ENCODE measurements around the gene AP1G2.
A peak's percentile ranks its signal among the peaks of the same experiment; 100 is the strongest.

AP1G2 gene

DNA sequence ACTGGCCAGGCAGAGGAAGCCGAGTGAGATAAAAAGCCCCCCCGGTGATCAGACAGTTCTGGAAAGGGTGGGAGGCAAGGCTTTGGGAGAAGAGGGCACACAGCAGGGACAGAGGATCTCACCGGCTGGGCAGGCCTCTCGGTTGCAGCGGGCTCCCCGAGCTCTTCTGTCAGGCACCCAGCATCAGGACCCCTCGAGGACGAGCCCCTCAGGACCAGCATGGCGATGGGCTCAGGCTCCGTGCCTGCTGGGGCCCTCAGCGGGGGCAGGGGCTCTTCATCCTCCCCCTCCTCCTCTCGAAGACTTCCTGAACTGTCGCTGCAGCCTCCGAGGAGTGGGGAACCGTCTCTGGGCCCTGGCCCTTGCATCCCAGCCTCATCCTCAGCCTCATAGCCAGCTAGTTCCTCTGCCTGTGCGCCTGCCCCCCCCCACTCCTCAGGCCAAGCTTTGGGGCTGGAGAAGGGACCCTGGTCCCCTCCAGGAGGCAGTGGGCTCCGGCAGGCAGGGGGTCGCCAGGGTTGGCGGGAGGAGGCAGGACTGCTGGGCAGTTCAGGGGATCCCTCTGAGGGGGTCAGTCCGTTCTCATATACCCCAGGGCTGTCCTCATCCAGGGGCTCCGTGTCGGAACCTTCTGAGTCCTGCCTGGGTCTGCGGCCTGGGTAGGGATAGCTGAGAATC lies 3.4 kb upstream of the AP1G2 start:
- no peak for DNase-seq

DNA sequence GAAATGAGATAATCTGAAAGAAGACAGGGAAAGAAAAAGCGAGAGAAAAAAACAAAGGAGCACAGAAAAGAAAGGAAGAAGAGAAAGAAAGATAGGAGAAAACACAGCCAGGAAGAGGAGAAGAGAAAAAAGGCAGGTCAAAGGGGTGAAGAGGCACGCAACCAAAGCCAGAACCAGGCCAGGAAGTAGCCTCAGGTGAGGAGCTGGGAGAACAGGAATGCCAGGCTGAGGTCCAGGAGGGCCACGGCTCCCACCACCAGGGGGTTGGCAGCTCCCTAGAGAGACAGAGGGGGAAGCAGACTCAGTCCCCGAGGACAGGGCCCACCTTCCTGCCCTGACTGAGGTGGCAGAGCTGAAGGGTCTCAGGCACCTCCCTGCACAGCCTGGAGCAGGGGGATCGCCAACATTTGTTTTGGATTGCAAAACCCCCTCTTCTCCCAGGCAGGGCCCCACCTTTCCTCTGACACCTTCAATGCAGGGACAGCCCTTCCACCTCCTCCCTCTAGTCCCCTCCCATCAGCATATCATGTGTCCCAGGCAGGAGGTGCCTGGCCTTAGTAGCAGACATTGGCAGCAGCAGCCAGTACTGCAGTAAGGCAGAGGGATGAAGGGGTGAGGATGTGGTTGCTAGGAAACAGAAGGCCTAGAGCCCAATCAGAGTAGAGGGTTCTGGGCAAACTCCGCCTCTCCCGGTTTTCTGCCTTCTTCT lies 2.0 kb upstream of the AP1G2 start:
- peak; percentile 69 for DNase-seq

DNA sequence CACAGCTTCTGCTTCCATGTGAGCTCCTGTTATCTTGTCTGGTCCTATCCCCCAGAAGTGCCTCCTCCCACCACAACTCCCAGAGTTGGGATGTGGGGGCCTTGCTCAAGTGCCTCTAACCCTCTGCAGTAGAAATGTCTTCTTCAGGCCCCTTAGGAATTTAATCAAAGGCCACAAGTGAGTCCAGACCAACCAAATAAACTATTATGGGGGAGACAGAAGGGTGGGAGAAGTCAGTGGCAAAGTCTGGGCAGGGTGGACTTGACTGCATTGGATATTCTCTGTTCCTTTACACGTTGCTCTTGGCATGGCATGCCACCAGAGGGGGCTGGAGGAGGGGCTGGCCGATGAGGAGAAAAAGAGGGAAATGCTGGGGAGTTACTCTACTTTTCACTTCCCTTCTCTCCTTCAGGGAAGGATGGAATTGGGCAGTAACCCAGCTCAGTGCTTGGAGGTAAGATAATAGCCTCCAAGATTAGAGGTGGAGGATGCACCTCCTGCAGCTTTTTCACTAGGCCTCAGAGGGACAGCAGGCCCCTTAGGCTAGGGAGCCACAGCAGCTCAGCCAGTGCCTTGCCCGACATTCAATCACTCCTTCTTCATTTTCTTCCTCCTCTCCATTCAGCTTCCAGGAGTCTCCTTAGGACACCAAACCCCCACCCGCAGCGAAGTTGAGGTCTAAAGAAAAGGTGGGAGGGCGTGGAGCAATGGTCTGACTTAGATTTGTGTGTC lies 1.2 kb upstream of the AP1G2 start:
- peak; percentile 60 for DNase-seq

DNA sequence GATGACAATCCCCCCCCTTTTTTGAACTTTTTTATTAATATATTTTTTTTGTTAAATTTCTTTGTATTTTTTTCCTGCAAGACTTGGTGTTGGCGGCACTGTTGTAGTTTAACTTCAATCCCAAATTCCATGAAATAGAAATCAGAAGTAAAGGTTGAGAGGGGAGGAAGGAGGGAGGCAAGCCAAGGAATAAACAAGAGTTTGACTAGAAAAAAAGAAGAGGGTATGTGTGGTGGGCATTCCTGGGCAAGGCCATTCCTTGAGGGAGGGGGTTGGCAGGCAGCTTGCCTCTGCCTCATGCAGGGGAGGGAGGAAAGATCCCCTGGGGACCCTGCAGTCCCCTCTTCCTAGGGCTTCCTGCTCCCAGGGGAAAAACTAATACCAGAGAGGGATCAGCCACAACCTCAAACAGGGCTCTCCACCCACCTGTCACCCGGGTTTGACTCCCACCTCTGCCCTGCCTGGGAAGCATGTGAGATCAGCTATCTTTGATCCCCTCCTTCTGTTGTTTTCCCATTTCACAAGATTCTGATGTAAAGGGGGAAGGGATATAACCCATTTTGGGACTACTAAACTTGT lies 519 bp upstream of the AP1G2 start:
- DNase-seq, result no peak

DNA sequence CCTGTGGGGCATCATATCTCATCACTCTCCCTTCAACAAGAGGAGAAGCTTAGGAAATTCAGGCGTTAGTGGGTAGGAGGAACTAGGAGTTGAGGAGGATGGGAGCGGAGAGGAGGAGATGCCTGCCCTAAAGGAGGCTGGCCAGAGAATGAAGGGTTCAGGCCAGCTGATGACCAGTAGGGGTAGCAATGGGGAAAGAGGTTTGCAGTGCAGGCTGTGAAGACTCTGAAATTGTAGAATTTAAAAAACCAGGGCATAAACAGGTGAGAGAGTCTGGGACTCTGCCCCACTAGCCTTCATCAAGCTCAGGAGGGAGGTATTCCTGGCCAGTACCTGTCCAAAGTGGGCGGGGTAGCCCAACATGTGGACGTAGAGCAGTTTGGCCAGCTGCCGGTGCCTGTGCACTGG lies 809 bp downstream of the AP1G2 start:
- no peak for DNase-seq

DNA sequence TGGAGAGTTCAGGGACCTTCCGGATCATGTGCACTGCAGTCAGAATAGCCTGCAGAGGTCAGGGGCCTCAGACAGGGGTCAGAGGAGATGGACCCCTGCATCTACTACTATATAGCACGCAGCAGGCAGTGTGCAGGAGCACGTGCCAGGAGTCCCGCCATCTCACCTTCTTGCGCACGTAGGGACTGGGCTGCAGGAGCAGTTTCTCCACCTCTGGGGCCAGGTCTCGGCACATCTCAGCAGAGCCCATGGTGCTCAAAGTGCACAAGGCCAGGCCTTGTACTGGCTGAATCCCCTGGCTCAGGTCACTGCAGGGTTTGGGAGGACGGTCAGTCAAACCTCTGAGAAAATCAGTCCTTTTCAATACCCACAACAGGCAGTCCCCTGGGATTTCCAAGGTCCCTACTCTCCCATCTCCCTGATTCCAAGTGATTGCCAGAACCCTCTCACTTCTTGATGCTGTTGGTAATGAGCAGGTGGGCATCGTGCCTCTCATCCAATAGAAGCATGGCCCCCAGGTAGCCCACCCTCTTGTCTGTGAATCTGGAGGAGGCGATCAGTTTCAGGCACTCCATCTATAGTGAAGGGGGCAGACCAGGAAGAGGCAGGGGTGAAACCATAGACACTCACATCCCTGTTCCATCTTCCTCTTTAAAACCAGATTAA lies 1.3 kb downstream of the AP1G2 start:
- no peak for DNase-seq

DNA sequence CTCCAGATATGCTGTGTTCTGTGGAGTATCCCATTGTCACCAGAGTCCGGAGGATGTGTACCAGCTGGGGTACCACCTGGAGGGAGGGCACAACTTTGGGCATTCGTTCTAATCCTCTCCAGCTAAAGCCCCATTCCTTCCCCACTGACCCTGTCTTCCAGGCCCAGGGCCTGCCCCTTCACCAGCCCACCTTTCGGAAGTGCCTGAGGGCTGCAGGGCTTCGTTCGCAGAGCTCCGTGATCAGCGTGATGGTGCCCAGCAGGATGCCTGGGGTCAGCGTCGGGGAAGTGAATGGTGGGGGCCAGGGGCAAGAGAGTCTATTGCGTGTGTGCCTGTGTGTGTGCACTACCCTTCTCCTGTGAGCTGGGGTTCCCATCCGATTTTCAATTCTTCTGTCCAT lies 2.0 kb downstream of the AP1G2 start:
- no peak for DNase-seq

DNA sequence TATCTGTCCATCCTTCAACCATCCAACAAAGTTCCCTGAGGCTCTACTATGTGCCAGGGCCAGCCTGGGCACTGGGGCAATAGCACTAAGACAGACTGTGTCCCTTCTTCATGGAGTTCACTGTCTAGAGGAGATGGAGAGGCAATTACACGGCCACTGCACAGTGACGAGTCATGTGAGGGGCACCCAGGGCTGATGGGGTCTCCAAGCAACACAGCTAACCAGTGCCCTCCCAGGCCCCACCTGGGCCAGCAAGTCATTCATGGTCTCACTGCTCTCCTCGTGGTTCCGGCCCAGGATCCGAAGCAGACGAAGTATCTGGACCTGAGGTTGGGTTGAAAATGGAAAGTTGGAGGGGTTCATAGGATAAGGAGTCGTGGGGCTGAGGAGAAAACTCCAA lies 2.7 kb downstream of the AP1G2 start:
- no peak for DNase-seq

DNA sequence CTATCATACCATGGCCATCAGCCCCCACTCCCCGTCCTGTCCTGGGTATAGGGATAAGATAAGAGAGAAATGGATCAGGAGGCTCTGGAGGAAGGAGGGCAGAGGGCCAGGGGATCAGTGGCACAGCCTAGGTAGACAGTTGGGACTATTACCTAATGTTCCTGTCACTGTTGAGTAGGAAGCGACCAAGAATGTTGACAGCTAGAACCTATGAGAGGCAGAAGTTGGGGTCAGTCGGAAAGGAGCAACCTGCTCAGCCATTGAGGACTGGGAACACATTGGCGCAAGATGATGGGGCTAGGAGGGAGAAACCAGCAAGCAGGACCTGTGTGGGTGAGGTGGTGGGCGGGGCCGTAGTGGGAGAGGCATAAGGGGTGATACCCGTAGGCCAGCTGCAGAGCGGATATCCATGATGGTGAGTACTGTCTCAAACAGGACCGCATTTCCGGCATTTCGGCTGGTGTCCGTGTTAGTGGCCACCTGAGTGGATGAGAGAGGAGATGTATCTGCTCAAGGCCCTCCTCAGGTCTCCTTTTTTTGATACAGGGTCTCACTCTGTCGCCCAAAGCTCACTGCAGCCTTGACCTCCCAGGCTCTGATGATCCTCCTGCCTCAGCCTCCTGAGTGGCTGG lies 3.3 kb downstream of the AP1G2 start:
- DNase-seq, result no peak

DNA sequence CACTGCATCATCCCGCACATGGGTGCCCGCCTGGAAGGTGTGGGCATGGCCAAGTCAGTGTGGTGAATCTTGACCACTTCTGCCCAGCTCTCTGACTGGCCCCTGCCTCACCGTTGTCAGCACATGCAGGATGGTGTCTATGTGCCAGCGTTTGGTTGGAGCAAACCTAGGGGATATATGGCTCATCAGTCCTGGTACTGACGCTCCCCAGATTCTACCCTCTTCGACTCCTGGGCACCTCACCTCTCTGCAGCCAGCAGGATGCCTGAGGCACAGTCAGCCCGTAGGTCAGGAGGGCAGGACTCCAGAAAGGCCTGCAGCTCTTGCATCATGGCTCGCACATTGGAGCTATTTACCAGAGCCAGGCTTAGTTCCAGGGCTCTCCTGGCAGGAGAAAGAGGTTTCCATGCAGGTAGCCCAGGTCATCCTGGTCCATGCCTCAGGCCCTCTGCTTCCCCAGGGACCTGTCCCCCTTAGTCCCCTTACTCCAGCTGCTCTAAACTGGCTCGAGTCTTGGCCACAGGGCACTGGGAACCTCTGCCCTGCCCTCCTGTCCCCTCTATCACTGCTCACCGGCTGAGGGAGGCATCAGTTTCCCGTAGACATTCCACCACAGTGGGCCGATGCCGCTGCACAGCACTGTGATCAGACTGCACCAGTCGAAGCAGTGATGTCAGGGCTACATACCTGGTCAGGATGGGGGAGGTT lies 4.0 kb downstream of the AP1G2 start:
- DNase-seq, result no peak

DNA sequence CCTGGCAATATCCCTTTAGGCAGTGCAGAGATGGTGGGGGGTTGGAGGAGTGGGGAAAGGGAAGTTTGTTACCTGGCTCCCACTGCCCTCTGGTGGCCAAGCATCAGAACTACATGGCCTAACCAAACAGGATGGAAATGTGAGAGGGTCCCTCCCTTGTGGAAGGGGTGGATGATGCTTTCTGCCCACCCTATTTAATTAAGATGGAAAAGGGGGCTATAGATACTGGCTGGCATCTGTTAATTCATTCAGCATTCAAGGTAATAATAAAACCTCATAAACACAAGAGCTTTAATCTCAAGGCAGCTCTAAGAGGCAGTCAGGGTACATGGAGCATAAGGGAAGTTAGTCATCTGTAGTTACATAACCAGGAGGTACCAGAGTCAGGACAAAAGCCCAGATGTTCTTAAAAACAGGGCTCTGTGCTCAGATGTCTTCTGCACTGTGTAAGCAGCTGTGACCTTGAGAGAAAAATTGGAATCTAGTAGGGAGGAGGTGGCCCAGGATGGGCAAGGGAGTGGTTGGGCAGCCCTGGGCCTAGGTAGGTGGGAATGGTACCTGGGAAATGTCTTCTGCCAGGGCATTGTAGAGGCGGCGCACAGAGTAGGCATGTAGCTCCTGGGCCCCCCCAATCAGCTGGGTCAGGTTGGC lies 4.6 kb downstream of the AP1G2 start:
- DNase-seq, result peak; percentile 58

DNA sequence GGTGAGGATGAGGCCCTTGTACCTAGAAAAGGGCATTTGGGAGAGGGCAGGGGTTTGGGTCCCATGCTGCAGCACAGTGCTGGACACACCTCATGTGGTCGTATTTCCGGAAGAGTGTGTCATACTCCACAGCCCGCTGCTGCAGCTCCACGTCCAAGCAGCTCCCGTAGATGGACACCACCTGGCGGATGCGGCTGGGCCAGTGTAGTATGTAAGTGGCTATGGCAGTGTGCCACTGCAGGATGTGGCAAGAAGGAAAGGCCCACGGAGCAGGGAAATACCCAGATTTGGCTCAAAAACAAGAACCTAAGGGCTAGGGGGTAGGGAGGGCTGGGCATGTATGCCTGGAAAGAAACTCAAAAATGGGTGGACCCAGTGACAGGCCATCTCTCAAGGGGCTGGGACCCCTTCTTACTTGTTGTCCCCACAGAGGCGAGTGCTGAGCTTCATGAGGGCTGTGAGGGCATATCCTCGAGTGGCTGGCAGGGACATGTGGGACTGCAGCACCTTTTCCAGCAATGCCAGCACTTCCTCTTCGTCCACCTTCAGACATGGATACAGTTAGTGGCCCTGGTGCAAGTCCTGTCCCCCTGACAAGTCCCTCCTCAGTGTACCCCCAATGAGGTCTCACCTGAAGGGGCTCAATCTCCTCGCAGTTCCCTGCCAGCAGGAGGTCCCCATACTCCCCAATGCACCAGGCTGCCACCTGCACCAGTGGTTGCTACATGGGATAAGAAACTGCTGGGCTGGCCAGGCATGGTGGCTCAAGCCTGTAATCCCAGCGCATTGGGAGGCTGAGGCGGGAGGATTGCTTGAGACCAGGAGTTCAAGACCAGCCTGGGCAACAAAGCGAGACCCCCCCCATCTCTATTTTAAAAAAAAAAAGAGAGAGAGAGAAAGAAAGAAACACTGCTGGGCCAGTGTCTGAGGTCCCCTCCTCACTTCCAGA lies 5.4 kb downstream of the AP1G2 start:
- no peak for DNase-seq

DNA sequence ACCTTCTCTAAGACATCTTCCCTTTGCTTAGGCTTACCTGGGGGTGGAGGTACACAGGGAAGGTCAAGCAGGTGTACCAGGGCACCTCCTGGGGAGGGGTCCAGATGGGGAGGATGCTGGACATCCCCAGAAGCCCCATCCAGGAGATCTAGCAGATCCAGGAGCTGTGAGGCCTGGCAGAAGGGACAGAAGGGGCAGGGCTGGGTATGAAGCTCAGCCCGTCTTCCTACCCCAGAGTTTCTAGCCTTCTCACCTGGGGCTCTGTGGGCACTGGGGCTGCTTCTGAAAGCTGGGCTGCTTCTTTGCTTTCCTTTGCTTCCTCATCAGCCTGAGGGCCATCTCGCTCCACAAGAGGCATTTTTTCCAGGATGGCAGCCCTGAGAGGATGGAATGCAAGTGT lies 6.3 kb downstream of the AP1G2 start:
- DNase-seq, result no peak

DNA sequence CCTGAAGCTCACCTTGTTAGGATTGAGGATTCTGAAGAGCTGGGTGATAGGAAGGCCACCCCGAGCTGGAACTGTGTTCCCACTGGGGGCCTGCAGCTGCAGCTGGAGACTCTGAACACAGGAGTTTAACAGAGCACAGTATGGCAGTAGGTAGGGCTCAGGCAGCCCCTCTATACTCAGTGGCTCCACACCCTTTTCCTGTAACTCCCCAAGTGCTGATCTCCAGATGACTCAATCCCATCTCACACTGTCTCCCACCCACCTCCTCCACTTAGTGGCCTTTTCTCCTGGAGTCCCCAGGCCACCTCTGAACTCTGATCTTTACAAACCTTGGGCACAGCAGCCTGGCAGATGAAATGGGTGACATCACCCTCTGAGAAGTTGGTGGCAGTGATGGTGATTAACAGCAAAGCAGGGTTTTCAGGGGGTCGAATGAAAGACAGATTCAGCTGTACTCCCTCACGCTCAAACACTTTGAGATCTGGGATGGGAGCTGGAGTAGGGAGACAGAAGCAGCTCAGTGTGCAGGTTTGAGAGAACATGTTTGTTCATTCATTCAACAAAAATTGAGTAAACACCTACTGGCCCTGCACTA lies 7.6 kb downstream of the AP1G2 start:
- no peak for DNase-seq

DNA sequence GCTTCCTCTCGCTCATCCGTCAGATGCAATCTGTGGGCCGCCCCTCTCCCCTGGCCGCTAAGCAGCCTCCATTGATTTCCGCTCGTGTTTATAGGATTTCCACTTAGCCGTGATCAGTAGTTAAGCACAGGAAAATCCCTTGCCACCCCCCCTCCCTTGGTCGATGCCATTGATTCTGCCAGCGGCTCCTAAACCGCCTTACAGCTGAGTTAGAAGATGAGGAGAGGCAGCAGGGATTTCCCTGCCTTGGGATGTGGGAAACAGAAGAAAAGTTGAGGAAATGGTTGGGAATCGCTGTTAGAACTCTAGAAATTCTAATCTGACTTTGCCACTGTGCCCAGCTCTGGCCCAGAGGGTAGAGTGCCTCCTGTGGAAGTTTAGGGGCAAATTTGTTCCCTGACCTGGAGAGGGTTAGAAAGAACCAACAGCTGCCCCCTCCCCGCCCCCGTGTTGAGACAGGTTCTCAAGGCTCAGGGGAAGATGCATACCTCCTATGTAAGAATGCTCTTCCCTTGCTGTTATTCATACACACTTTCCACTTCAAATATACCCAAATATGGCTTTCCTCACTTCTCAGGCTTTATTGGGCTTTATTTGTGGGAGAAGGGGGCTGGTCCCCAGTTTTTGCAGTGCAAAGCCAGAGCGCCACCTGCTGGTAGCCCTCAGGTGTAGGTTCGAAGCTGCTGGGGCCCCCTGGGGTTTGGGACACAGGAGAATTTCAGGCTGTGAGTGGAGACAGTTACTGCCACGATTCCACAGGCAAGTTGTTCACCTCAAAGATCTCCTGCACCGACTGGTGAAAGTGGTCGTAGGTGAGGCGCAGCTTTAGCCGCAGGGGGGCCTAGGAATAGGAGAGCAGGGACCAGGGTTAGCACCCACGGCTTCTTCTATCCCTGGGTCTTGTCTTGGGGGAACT lies 8.3 kb downstream of the AP1G2 start:
- DNase-seq, result peak; percentile 71

DNA sequence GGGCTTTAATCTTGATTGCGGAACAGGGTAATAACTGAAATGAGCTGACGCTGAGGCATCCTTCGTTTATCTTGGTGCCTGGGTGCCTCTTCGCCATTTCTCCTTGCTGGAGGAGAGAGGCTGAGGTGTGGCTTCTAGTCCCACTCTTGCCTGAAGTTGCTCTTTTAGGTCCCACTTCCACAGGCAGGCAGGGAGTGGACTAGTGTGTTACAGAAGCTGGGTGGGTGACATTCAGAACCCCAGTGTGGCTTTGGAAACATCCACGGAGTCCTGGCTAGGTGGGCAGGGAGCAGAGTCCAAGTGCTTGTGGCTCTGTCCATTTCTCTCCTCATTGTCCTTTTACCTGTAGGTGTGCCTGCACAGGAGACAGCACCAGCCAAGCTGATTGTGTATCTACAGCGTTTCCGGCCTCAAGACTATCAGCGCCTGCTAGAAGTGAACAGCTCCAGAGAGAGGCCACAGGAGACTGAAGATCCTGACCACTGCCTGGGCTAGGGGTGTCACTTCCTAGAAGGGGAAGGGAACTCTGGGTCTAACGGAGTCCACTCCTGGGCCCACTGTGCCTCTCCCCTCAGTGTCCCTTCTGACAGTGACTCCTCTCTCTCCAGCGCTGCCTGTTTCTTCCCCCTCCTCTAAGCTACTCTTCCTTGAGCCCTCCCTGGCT lies 9.1 kb downstream of the AP1G2 start:
- no peak for DNase-seq

DNA sequence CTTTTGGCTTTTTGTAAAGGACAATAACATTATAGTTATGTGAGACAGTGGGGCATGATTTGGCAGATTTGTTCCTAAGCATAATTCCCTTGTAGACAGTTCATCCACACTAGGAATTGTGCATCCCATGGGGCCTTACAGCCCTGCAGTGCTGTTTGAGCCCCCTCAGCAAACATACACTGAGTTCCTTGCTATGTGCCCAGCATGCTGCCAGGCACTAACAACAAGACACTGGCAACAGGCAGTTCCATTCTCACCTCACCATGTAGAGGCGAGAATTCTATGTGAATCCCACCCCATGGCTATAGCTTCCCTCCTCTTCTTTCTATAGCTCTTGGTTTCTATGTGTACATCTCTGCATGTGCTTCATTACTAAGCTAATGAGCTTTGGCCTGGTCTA lies 9.6 kb downstream of the AP1G2 start:
- DNase-seq, result no peak

DNA sequence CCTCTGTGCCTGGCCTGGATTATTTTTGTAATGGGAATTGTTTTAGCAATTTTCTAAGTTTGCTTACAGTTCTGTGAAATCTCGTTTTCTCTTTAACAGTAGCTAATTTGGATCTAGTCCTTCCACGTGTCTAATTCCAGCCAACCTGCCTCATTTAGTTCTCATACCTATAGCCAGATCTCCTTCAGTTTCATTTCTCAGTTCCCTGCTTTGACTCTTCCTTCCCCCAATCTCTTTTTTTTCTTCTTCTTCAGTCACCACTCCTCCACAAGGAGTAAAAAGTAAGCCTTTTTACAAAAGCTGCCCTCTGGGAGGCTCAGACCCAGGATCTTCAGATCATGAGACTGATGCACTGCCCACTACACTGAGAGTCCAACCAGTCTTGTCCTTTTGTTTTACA lies 10.1 kb downstream of the AP1G2 start:
- DNase-seq, result no peak

All from hematopoietic multipotent progenitor cell treated with erythropoietin and hydrocortisone succinate and interleukin-3 and kit ligand, for 8 days (in vitro differentiated cells).